GM19324 (cell line): Measurements from ENCODE around the gene RERE.

Source experiments
- ATAC-seq: cut with Tn5 transposase; IDR thresholded peaks from one replicate; pipeline ENCODE4 v1.9.1; 2021; ENCODE audit warnings: mild to moderate bottlenecking, moderate library complexity; ENCODE audit not compliant: unreplicated experiment, low FRiP score

Gene RERE

DNA sequence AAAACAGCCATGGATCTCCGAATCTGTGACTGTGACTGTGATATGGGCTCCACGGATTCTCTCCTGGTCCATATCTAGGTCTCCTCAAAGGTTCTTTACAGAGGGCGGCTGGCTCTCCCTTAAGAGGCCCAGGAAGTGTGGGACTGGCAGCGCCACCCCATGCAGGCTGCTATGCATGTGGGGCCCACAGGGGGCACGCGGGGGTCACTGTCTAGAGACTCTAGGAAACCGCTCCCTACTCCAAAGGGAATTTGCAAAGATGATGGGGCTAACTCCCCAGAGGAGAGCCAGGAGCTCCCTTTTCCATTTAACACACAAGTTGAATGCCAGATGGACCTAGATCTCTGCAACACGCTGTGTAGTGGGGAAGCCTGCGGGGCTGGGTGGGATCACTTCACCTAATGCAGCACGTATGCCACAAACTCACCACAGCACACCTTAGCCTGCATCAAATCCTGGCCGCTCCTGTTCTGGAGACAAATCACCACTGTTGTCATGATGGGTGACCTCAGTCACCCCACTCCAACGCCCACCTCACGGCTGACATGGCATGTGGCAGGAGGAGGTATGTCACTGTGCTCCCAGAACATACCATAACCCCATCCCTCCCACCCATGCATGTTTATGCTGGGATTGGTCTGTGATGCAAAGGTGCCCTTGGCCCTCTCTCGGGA is 437.8 kb downstream of the RERE start:
- ATAC-seq, result no peak

DNA sequence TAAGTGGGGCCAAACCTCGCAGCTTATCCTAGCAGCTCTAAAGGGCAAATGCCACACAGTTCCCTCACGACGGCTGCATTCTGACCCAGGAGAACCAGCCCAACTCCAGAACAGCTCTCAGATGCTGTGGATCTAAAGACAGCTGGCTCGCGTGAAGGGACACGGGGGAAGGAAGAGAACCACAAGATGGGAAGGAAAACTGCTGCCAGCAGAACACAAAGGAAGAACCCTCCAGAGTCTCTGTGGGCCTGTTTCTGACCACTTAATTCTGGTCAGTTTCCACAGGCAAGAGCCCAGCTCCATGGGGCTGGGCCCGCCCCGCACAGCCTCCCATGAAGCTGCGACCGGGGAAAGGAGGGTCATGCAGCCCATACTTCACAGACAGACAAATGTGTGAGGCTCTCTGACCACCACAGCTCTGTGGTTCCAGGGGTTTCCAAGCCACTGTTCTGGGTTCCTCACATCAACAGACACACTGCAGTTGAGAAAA is 438.4 kb downstream of the RERE start:
- ATAC-seq, result no peak

DNA sequence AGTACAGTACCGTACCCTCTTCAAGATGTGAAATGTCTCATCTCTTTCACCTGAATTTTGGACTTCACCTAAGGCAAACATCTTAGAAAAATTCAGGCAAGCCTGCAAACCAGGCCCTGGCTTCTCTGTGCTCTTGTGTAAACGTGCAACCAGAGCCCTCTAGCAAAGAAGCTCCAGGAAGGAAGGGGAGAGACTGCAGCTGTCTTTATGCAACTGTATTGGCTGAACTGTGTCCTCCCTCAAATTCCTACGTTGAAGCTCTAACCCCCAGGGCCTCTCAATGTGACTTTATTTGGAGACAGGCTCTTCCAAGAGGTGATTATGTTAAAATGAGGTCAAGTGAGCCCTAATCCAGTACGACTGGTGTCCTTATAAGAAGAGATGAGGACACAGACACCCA is 439.3 kb downstream of the RERE start:
- ATAC-seq, result no peak

DNA sequence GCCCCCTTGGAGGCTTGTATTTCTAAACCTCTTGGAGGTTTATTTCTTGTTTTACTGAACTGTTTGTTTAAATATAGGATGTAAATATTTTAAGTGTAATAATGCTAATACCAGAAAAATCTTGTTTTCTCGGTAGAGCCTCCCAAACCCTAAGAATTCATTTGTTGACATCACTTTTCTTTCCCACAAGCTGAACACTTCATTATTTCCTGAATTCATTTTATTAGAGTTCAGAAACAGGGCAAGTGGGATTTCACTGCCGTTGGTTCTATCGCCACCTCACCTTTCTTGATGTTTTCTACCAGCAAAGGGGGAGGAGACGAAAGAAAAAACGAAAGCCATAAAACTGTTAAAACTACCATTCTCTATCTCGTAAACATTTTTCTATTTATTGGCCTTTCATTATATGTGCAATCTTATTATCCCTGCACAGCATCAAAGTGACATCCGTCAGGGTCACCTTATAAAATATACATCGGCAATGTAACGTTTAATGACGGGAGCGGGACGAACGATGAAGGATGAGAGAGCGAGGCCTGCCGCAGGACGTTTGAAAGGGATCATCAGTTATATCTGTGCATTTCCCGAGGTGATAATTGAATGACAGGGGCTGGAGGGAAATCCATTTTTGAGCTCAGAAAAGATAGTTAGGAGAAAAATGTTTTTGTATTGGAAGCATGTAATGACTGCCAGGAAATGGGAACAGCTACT is 440.0 kb downstream of the RERE start:
- ATAC-seq, result no peak

DNA sequence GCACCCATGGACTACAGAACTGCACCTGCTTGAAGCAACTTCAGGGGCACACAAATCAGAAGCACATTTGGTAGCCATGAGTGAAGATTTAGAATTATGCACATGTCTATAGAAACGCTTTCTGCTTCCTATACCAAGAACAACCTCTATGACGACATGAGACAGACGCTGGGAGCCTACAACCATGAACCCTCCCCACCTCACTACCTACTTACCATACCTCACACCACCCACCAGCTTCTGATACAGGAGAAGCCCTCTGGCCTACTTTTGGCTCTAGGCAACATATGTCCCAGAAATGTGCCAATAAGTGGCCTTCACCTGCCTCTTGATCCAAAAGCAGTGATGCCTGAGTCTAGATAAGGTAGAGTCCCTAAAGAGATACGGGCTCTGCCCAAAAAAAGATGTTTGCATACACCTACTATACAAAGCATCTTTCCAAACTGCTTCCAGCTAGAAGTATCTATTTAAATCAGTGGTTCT is 441.0 kb downstream of the RERE start:
- ATAC-seq, result no peak

DNA sequence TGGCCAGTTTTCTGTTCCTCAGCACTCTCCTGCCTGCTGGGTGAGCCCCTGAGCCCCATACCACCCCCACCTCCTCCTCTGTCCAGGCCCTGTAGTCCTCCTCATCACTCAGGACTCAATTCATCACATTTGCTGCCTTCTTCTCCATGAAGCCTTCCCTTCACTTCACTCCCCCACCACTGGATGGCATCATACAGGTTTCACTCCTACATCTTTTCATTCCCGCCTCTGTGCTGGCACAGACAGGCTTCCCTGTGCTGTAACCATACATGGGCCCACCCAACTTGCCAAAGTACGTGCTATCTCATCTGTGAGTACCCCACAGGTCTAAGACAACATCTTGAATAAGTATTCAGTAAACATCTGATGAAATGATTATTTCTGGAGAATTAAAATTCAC is 442.6 kb downstream of the RERE start:
- ATAC-seq, result no peak

DNA sequence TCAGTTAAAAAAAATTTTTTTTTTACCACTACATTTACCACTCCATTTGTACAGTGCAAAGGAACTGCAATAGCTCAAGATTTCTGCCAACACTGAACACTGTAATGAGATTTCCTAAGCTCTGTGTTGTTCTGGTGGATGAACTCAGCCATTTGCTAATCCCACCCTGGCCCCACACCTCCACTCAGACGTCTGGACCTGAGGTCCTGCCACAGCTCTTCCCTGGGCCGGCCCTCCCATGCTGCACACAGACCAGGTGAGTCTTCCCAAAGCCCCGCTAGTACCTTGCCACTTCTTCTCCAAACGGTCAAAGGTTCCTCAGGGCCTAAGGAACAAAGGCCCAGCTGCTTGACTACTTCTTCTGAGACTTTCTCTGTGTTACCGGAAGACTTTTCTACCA is 443.1 kb downstream of the RERE start:
- ATAC-seq, result no peak

DNA sequence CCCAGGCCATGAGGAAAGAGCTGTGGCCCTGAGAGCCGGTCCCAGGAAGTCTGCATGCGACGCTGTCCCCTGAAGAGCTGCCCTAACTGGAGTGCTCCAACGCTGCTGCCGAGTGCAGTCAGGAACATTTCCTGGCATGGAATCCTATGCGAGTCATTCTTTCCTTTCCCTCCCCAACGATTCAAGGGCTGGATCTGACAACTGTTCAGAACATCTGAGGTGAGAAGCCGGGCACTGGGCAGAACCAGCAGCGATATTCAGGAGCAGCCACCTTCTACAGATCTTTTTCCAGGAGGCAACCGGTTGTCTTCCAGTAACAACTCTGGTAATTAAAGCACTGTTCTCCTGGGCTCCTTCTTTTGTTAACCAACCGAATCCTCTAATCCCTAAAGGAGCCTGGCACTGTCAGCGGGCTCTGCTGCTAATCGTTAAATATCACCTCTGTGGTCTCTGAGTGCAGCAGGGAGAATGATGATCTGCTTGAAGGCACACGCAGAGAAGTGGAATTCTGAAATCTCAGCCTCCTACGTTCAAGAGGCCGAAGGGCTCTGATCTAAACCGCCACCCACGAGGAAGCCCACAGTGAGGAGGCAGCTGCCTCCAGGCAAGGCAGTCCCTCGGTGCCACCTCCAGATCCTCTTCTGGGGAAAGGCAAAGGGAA is 443.7 kb downstream of the RERE start:
- ATAC-seq, result no peak

DNA sequence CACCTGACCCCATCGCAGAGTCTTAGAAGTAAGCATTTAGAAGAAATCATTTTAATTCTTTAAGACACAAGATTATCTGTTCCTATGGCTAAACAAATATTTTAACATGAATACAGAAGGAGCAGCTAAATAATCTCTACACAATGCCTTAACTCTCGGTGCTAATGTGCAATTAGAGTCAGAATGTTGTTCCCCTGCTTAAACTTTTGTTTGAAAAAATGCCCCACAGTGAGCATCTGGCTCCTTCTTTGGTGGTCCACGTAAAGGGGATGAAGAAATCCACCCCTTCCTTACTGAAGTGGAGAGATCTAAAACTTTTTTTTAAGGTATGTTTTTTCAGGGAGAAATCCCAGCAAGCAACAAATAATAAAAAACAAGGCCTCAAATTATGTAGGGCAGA is 444.3 kb downstream of the RERE start:
- ATAC-seq, result no peak

DNA sequence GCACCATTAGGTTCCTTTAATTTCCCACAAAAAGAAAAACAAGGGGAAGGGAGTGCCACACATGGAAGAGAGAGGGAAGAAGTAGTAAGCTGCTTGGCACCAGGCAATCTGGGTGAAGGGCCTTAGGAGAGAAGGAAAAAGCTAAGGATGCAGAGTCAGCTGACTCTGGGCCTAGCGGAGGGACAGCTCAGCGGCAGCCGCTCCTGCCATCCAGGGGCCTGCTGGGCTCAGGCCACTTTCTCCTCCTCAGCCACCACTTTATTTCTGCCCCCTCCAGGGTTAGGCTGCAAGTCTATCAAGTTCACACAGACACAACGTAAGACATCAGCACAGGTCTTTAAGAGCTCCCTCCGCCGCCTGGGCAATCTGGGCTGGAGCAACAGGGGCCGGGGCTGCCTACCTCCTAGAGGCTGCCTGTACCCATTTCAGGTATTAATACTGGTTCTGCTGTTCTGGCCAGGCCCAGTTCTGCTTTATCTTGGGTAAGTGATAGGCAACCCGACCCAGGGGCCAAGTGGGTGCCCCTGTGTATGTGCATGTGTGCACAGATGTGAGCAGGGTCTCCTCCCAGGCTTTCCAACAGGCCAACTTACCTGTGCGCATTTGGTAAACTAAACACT is 446.0 kb downstream of the RERE start:
- ATAC-seq, result no peak

DNA sequence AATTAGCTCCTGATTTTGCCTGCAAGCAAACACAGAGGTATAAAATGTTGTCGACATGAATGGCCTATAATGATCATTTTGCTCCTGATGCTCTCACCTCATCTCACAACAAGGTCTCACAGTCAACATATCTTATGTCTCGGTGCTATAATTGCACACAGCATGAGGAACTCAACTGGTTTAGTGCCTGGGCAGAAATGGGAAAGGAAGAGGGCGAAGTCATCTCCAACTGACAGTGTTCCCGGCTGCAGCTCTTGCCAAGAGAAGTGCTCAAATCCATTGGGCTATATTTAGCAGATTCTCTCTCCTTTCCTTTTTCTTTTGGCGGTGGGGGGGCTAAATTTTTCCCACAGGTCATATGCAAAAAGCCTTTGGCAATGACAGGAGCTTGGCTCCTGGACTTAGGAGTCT is 446.5 kb downstream of the RERE start:
- ATAC-seq, result no peak

DNA sequence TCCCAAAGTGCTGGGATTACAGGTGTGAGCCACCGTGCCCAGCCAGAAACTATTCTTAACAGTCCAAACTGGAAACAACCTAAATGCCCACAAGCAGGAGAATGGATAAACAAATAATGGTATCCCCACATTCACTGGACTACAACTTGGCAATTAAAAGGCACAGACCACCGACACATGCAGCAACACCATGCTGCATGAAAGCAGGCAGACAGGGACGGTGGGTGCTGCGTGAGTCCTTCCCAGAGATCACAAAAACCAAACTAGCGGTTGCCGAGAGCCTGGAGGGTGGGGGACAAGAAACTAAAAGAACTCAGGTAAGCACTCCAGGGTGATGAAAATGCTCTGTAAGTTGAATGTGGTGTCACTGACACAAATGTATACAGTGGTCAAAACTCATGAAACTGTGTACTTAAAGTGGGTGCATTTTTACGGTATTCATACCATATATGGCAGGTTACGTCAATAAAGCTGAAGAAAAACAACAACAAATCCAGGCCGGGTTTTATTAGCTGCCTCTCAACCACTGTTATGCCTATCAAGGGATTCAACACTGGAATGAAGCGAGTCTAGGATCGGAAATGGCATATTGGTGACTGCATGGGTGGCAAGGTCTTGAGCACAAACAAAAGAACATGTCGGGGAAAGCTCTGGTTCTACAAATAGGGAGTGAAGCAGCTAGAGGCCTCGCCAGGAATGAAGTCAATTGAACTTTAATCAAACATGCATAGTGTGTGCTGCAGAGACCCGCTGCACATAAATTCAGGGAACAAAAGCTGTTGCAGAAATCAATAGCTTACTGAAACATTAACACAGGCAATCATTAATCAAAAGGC is 447.2 kb downstream of the RERE start:
- no peak for ATAC-seq

DNA sequence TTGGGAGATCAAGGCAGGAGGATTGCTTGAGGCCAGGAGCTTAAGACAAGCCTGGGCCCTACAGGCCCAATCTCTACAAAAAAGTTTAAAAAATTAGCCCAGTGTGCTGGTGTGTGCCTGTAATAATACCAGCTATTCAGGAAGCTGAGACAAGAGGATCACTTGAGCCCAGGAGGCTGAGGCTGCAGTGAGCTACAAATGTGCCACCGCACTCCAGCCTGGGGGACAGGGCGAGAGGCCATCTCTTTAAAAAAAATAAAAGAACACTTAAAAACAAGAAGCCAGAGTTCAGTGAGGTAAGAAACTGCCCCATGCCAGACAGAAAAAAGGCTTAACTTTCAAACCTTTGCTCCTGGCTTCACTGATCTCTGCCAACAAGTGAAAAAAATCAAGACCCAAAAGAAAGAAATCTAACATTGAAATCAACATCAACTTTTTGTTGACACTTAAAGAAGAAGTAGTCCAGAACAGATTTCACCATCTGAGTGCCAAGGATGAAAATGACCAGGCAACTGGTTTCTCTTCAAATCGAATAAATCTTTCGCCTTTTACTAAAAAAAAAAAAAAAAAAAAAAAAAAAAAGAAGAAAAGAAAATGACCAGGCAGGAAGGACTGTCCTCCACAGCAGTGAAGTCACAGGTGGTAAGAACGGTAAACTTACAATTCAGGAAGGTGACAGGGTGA is 448.3 kb downstream of the RERE start:
- no peak for ATAC-seq

DNA sequence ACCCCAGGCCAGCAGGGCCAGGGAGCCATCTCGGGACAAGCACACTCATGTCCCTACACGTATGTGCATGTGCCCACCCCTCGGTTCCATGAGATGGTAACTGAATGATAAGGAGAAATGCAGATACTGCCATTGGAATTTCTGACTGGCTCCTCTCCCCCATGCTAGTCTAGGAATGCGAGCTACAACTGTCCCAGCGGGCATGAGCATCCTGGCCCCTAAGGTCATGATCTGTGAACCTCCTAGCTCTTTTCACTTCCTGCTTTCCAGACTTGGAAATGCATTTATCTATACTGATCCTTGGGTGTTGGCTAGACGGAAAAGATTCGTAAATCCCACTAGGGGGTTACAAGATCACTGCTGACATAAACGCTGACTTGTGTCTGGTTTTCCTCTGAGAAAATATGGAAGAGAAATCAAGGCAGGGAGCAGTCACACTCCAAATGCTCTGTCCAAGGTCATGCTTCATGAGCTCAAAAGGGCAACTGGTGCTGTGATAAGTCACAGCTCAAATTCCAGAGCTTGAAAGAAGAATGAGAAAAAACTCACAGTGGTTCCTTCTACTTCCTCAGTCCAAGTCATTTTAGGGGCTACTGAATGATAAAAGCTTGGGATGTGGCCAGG is 449.8 kb downstream of the RERE start:
- ATAC-seq, result no peak

DNA sequence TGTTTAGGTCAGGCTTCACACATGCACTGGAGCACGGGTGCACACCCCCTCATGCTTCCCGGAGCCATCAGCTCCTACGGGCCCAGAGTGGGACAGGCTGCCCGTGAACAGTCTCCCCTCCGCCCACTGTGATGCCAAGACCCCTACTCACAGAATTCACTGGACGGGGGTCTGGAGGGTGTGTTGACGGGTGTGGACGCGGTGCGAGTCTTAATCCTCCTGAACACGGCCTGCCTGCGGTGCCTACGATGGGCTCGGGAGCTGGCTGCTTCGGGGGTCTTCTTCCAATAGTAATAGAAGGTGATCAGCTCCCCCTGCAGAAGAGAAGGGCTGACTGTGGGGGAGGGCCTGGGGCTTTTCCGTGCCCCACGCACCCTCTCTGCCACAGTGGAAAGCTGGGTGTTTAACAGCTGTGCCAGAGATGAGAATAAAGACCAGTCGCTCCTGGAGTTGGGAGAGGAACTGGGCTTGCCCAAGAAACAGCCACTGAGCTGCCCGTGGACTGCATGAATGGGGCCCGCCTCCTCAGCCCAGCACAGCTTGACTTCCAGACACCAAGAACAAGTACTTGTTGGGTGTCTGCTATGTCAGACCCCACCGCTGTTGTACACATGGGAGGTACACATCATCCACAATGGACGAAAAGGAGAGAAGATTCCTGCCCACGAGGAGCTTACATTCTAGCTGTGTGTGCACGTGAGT is 451.6 kb downstream of the RERE start:
- no peak for ATAC-seq

DNA sequence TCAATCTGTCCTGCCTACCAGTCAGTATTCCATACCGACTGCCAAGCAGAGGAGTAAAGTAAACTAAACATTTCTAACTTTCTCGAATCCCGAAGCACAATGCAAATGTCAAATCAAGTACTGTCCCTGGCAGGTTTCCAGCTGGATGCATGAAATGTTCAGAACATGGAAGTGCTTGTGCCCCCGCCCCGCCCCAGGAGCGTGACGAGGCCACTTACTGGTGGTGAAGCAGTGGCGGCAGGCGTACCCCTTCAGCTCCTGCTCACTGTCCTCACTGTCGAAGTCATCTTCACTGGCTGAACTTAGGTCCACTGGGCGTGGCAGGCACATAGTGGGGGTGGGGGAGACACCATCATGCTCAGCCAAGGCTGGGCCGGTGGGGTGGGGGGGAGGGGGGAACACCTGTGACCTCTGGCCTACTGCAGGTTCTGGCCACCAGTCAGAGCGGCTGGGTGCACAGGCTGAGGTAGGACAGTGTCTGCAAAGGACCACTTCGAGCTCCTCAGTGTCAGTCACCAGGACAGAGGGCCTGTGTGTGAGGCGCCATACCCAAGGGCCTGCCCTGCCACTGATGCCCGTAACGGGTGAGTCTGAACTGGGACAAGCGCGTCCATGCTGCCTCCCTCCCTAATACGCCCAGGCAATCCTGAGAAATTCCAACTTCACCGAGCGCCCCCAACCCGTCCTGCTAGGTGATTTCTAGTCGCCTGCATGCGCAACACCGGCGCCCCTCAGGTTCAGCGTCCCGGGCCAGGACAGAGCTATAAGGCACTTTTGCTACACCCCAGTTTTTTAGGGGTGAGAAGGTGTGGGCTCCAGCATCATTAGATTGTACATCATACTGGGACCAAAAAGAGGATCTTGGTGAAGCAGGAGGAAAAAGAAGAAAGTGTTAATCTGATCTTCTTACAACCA is 452.7 kb downstream of the RERE start:
- ATAC-seq, result no peak

DNA sequence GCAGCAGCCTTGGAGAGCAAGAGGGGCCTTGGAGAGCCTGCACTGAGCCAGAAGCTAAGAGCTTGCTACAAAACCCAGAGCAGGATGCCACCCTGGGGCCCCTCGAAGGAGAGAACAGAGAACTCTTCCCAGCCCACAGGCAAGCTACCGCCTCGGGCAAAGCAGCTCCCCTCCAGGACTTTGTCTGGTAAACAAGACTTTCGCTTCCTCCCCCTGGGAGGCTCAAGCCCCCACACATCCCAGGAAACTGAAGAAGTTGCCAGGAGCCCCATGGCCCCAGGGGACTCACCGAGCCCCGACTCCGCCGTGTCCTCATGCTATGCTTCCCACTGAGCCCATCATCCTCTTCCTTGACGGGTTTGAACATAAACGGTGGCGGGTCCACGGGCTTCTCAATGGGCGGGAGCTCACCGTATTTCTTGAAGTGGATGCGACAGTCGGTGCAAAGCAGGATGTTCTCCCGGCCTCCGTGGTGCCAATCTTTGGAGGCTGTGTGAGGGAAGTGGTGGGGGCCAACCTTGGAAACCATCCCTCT is 453.6 kb downstream of the RERE start:
- no peak for ATAC-seq
